GM18907 (cell line): ENCODE results near the gene SFMBT2.
"Not testable (repeated sequence)": the region's sequence is repeated elsewhere in the genome, so short reads cannot be mapped to it uniquely, and the experiment has no call there.

ENCODE experiments used
- ATAC-seq: cut with Tn5 transposase; IDR thresholded peaks from one replicate; pipeline ENCODE4 v1.9.1; 2021; ENCODE audit warnings: mild to moderate bottlenecking, moderate library complexity; ENCODE audit not compliant: unreplicated experiment

SFMBT2 gene

GRCh38 chr10:7403620-7404019 is 7.2 kb downstream of the SFMBT2 start:
- ATAC-seq = no peak

GRCh38 chr10:7401782-7402181 is 9.1 kb downstream of the SFMBT2 start:
- no peak for ATAC-seq

- no peak for ATAC-seq
Measured at GRCh38 chr10:7401156-7401555, 9.7 kb downstream of the SFMBT2 start.

GRCh38 chr10:7400068-7400715 is 10.6 kb downstream of the SFMBT2 start:
- ATAC-seq = no peak

GRCh38 chr10:7399533-7399932 is 11.3 kb downstream of the SFMBT2 start:
- ATAC-seq = no peak

- no peak for ATAC-seq
Measured at GRCh38 chr10:7397049-7398035, 13.5 kb downstream of the SFMBT2 start.

GRCh38 chr10:7392301-7392700 is 18.5 kb downstream of the SFMBT2 start:
- not testable (repeated sequence) for ATAC-seq

- no peak for ATAC-seq
Measured at GRCh38 chr10:7391748-7392147, 19.1 kb downstream of the SFMBT2 start.

- not testable (repeated sequence) for ATAC-seq
Measured at GRCh38 chr10:7390689-7391110, 20.1 kb downstream of the SFMBT2 start.

GRCh38 chr10:7389844-7390243 is 21.0 kb downstream of the SFMBT2 start:
- no peak for ATAC-seq

GRCh38 chr10:7389346-7389745 is 21.5 kb downstream of the SFMBT2 start:
- no peak for ATAC-seq

- ATAC-seq = no peak
Measured at GRCh38 chr10:7388602-7389001, 22.2 kb downstream of the SFMBT2 start.

GRCh38 chr10:7388149-7388548 is 22.7 kb downstream of the SFMBT2 start:
- ATAC-seq = not testable (repeated sequence)

- no peak for ATAC-seq
Measured at GRCh38 chr10:7385114-7385513, 25.7 kb downstream of the SFMBT2 start.

- ATAC-seq = no peak
Measured at GRCh38 chr10:7383442-7383841, 27.4 kb downstream of the SFMBT2 start.

- no peak for ATAC-seq
Measured at GRCh38 chr10:7380704-7381241, 30.1 kb downstream of the SFMBT2 start.

GRCh38 chr10:7378602-7379403 is 32.0 kb downstream of the SFMBT2 start:
- peak; percentile 62 for ATAC-seq

GRCh38 chr10:7377614-7378248 is 33.1 kb downstream of the SFMBT2 start:
- no peak for ATAC-seq

- ATAC-seq = no peak
Measured at GRCh38 chr10:7374795-7375194, 36.0 kb downstream of the SFMBT2 start.

- no peak for ATAC-seq
Measured at GRCh38 chr10:7373039-7373438, 37.8 kb downstream of the SFMBT2 start.
